ENCODE data around the gene KCNS3. TPM values are rescaled to one million over a fixed set of nuclear protein-coding genes. Genes with fewer than 3 reads are reported as not detected.

Gene KCNS3
- total RNA-seq, 1 experiment from 2014 or later, result 28.8 TPM

DNA sequence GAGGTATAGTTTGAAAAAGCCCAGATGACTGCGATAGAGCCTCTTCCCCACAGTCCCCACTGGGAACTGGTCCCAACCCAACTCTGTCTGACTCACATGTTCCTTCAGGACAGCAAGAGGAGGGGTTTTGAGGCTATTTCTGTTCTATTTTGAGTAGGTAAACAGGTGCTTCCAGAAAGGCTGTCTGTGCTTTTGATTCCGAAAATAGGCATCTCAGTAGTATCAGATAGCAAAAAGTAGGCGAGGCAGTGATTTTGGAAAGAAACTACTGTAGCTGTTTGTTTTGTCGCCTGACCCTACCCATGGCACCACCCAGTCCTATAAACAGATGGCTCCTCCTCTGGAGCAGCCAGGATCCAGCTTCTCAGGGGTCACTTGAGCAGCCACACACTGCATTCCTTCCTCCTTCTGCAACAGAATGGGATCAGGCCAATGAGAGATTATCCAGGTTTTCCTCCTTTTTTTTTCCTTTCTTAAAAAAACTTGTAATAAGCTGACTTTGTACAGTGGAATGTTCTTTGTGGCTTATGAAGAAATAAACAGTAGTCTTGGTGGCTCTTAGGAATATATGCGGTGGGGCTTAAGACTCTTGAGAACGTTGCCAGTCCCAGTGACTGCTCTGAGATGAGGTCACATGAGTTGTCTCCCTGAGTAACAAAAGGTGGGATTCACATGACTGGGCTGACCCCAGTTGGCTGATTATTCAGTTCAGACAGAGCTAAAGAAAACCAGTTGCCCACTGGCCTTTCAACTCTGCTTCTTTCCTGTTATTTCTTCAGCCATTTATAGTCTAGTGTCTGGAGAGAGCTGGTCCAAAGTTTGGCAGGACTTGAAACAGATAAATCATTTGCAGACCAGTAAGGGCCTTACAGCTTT, 98.6 kb downstream of the KCNS3 start:
- peak overlapping the region; percentile 66 for H3K27ac ChIP-seq
- no peaks in the 10 kb centered on the region for H3K9me2 ChIP-seq (ENCODE audit: insufficient read depth)
- intact Hi-C loops (cut with micrococcal nuclease; ENCODE audit: unreplicated experiment), result loop anchor here (1.0 to 5.0 kb wide), 4 partner anchors 71 to 140 kb away; no protein-coding TSS in a partner anchor
- H2AFZ ChIP-seq, result peak overlapping the region; percentile 24; the same call in 1 of the 2 replicates
- H3K4me1 ChIP-seq (replicated peaks; ENCODE audit: insufficient read depth), result peaks cover 24% of the 10 kb centered on the region
- CTCF ChIA-PET, result interaction anchor here (0.5 kb wide), 1 partner anchor 126 kb away, joined by 3 read pairs; no protein-coding TSS in a partner anchor
- H4K20me1 ChIP-seq (ENCODE audit: insufficient read depth), result no peaks in the 10 kb centered on the region
- POLR2A ChIA-PET (ENCODE audit: unreplicated experiment), result interaction anchor here (0.6 to 0.7 kb wide), 4 partner anchors 74 to 207 kb away, joined by 3 to 8 read pairs (median 5); no protein-coding TSS in a partner anchor
- peak overlapping the region; percentile 51 for H3K4me2 ChIP-seq
- TF ChIP-seq EZH2 (IDR thresholded peaks at IDR 0.05; ENCODE audit: low read depth), result no peak
- TF ChIP-seq, protein P1, sequence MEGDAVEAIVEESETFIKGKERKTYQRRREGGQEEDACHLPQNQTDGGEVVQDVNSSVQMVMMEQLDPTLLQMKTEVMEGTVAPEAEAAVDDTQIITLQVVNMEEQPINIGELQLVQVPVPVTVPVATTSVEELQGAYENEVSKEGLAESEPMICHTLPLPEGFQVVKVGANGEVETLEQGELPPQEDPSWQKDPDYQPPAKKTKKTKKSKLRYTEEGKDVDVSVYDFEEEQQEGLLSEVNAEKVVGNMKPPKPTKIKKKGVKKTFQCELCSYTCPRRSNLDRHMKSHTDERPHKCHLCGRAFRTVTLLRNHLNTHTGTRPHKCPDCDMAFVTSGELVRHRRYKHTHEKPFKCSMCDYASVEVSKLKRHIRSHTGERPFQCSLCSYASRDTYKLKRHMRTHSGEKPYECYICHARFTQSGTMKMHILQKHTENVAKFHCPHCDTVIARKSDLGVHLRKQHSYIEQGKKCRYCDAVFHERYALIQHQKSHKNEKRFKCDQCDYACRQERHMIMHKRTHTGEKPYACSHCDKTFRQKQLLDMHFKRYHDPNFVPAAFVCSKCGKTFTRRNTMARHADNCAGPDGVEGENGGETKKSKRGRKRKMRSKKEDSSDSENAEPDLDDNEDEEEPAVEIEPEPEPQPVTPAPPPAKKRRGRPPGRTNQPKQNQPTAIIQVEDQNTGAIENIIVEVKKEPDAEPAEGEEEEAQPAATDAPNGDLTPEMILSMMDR (conservative IDR thresholded peaks at IDR 0.05), result no peak
- H3K36me3 ChIP-seq (ENCODE audit: low read depth), result no peaks in the 10 kb centered on the region
- peak overlapping the region; percentile 4; the same call in 1 of the 2 replicates for H3K4me3 ChIP-seq
- H3K9me3 ChIP-seq (ENCODE audit: insufficient read depth, low read depth), result no peaks in the 10 kb centered on the region; the same call in 1 of the 2 replicates
- H3K79me2 ChIP-seq (ENCODE audit: low read depth), result no peaks in the 10 kb centered on the region
- no TSS peak for BruUV-seq (replicated peaks)
- H3F3A ChIP-seq (ENCODE audit: insufficient read depth, low read depth), result peaks cover 18% of the 10 kb centered on the region; the same call in 1 of the 2 replicates
- DNase-seq, result peak; percentile 71 to 96
- H3K27me3 ChIP-seq (ENCODE audit: insufficient read depth, low read depth), result no peaks in the 10 kb centered on the region

DNA sequence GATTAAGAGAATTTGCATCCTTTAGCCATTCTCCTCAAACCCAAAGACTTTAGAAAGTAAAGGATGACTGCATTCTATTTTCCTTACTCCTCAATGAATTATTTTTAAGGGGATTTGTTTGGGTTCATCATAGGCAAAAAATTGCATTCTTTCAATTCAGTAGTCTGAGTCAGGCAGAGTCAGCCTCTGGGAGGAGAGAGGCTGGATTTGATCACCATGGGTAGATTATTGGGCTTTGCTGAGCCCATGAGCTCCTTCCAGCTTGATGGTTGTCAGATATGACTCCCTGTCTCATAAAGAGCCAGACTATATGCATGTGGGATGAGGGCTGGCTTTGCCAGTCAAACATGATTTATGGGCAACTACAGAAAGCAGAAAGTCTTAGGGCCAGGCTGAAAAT, 101.2 kb downstream of the KCNS3 start:
- no peaks in the 10 kb centered on the region; the same call in 1 of the 2 replicates for H3K9me3 ChIP-seq (ENCODE audit: insufficient read depth, low read depth)
- ChIA-PET CTCF (no interaction called here), POLR2A (ENCODE audit: unreplicated experiment) (no interaction called here)
- BruUV-seq (replicated peaks), result no TSS peak
- H3K9me2 ChIP-seq (ENCODE audit: insufficient read depth), result no peaks in the 10 kb centered on the region
- no peak for TF ChIP-seq EZH2 (IDR thresholded peaks at IDR 0.05; ENCODE audit: low read depth)
- TF ChIP-seq, protein P1 (conservative IDR thresholded peaks at IDR 0.05), result no peak
- no peak overlapping the region for H3K4me2 ChIP-seq
- H3K4me1 ChIP-seq (replicated peaks; ENCODE audit: insufficient read depth), result peaks cover 24% of the 10 kb centered on the region
- no peaks in the 10 kb centered on the region for H3K79me2 ChIP-seq (ENCODE audit: low read depth)
- no peaks in the 10 kb centered on the region for H3K36me3 ChIP-seq (ENCODE audit: low read depth)
- H3K4me3 ChIP-seq, result no peak overlapping the region
- DNase-seq, result no peak
- intact Hi-C loops (cut with micrococcal nuclease; ENCODE audit: unreplicated experiment), result loop anchor here (5.0 kb wide), 2 partner anchors 87 to 138 kb away; no protein-coding TSS in a partner anchor
- no peaks in the 10 kb centered on the region for H3K27me3 ChIP-seq (ENCODE audit: insufficient read depth, low read depth)
- H3F3A ChIP-seq (ENCODE audit: insufficient read depth, low read depth), result peaks cover 18% of the 10 kb centered on the region; the same call in 1 of the 2 replicates
- H2AFZ ChIP-seq, result no peak overlapping the region
- H3K27ac ChIP-seq, result no peak overlapping the region
- H4K20me1 ChIP-seq (ENCODE audit: insufficient read depth), result no peaks in the 10 kb centered on the region

DNA sequence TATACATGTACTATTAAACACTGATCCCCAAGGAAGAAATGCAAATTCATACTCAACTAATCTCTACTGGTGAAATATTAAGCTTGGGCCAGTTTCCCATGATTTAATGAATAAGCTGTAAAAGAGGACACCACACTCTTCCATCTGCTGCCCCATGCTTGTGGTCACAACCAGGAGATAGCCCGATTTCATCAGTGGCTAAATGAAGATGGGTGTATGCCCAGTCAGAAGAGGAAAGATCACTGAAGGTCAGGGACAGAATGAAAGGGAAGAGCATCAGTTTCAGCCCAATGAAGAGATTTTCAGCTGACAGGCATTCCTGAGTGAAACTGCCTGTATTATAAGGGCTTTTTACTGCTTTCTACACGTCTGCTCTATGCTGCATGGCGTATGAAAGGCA, 103.5 kb downstream of the KCNS3 start:
- Histone ChIP-seq H3F3A (ENCODE audit: insufficient read depth, low read depth) (peaks cover 8% of the 10 kb centered on the region; the same call in 1 of the 2 replicates), H3K4me1 (replicated peaks; ENCODE audit: insufficient read depth) (peaks cover 14% of the 10 kb centered on the region), H3K36me3 (ENCODE audit: low read depth) (no peaks in the 10 kb centered on the region), H3K79me2 (ENCODE audit: low read depth) (no peaks in the 10 kb centered on the region), H3K4me2 (no peak overlapping the region), H2AFZ (no peak overlapping the region), H3K4me3 (no peak overlapping the region), H3K27me3 (ENCODE audit: insufficient read depth, low read depth) (no peaks in the 10 kb centered on the region), H4K20me1 (ENCODE audit: insufficient read depth) (no peaks in the 10 kb centered on the region), H3K9me3 (ENCODE audit: insufficient read depth, low read depth) (no peaks in the 10 kb centered on the region), H3K27ac (no peak overlapping the region), H3K9me2 (ENCODE audit: insufficient read depth) (no peaks in the 10 kb centered on the region)
- TF ChIP-seq, protein P1 (conservative IDR thresholded peaks at IDR 0.05), result no peak
- TF ChIP-seq EZH2 (IDR thresholded peaks at IDR 0.05; ENCODE audit: low read depth), result no peak
- DNase-seq, result no peak
- ChIA-PET CTCF (no interaction called here), POLR2A (ENCODE audit: unreplicated experiment) (no interaction called here)
- intact Hi-C loops (cut with micrococcal nuclease; ENCODE audit: unreplicated experiment), result no loop called here
- BruUV-seq (replicated peaks), result no TSS peak

Other genes with a start within 250 kb of the KCNS3 start
- gene SMC6, start 124.9 kb upstream of the KCNS3 start, total RNA-seq (2021), result 15.5 and 19.2 TPM in 2 replicates
- 14.4 and 28.3 TPM in 2 replicates for gene GEN1, start 124.5 kb upstream of the KCNS3 start, total RNA-seq (2021)
- not detected in 2 replicates for gene MSGN1, start 62.2 kb upstream of the KCNS3 start, total RNA-seq (2021)

Measured in PC-9 (cell line).